Fibroblast of the aortic adventitia (primary cell): Measurements from ENCODE around the gene CDKN1A. TPM values are rescaled to one million over a fixed set of nuclear protein-coding genes. Genes with fewer than 3 reads are reported as not detected.
"Not testable (repeated sequence)": the region's sequence is repeated elsewhere in the genome, so short reads cannot be mapped to it uniquely, and the experiment has no call there.

Source experiments
- DNase-seq: peaks from one replicate; pipeline ENCODE4 v3.0.0-alpha.2; 2010; ENCODE audit warnings: low read depth
- H3K4me3 ChIP-seq: 2 replicates; pipeline ENCODE4 v1.5.1; 2011; ENCODE audit warnings: low read depth, mild to moderate bottlenecking, control low read depth, low read length, moderate library complexity
- CTCF ChIP-seq: IDR thresholded peaks from 2 replicates; pipeline ENCODE4 v1.5.1; 2011; ENCODE audit warnings: mild to moderate bottlenecking, low read length, control low read depth, inconsistent platforms; ENCODE audit not compliant: insufficient read depth
- total RNA-seq: library from RNA; depleted of rRNA; stranded (reverse); fragments of >200 nt; gene quantifications from 2 replicates; pipeline ENCODE4 v1.2.3, GENCODE V29; 2012; ENCODE audit warnings: low replicate concordance

CDKN1A gene
- total RNA-seq, 1 donor, result 246 TPM

GRCh38 chr6:36643977-36644376 lies 34.5 kb upstream of the CDKN1A start:
- no peak for TF ChIP-seq CTCF
- no peak for DNase-seq
- no peak overlapping the region for H3K4me3 ChIP-seq

- H3K4me3 ChIP-seq, result no peak overlapping the region
- DNase-seq, result no peak
- no peak for TF ChIP-seq CTCF
These were observed 29.4 kb upstream of the CDKN1A start for GRCh38 chr6:36649086-36649485.

- no peak for DNase-seq
- H3K4me3 ChIP-seq, result no peak overlapping the region
- TF ChIP-seq CTCF, result no peak
These were observed 28.6 kb upstream of the CDKN1A start for GRCh38 chr6:36649701-36650484.

- DNase-seq, result no peak
- TF ChIP-seq CTCF, result no peak
- no peak overlapping the region for H3K4me3 ChIP-seq
These were observed 27.6 kb upstream of the CDKN1A start for GRCh38 chr6:36650848-36651478.

- no peak overlapping the region for H3K4me3 ChIP-seq
- TF ChIP-seq CTCF, result no peak
- no peak for DNase-seq
These were observed 26.7 kb upstream of the CDKN1A start for GRCh38 chr6:36651659-36652379.

GRCh38 chr6:36654469-36654868 lies 24.0 kb upstream of the CDKN1A start:
- H3K4me3 ChIP-seq, DNase-seq: not testable (repeated sequence)

GRCh38 chr6:36655085-36655724 lies 23.3 kb upstream of the CDKN1A start:
- DNase-seq, result peak; percentile 30
- no peak for TF ChIP-seq CTCF
- no peak overlapping the region for H3K4me3 ChIP-seq
